IMR-90 (cell line): ENCODE data around the gene ZYG11A.

Experiments used
- BHLHE40 ChIP-seq: fragments of 150-350 bp; IDR thresholded peaks from 2 replicates; pipeline ENCODE4 v1.6.1; 2016; ENCODE audit warnings: mild to moderate bottlenecking, low read depth, low read length
- CEBPB ChIP-seq: IDR thresholded peaks from 2 replicates; pipeline ENCODE4 v1.6.1; 2012; ENCODE audit warnings: low read depth, low read length, improper control_type of control experiment
- FOS ChIP-seq: fragments of 150-350 bp; IDR thresholded peaks from 2 replicates; pipeline ENCODE4 v1.6.1; 2016; ENCODE audit warnings: low read depth, low read length
- MAFK ChIP-seq: IDR thresholded peaks from 2 replicates; pipeline ENCODE4 v1.6.1; 2012; ENCODE audit warnings: low read depth, low read length, improper control_type of control experiment
- MAZ ChIP-seq: IDR thresholded peaks from 2 replicates; pipeline ENCODE4 v1.6.1; 2012; ENCODE audit warnings: low read depth, mild to moderate bottlenecking, low read length, improper control_type of control experiment, moderate library complexity, borderline replicate concordance
- MXI1 ChIP-seq: IDR thresholded peaks from 2 replicates; pipeline ENCODE4 v1.6.1; 2012; ENCODE audit warnings: low read depth, mild to moderate bottlenecking, low read length, moderate library complexity, borderline replicate concordance
- POLR2A ChIP-seq: IDR thresholded peaks from 2 replicates; pipeline ENCODE4 v1.6.1; 2012; ENCODE audit warnings: mild to moderate bottlenecking, low read depth, low read length
- RAD21 ChIP-seq: IDR thresholded peaks from 2 replicates; pipeline ENCODE4 v1.6.1; 2012; ENCODE audit warnings: low read length, improper control_type of control experiment
- RFX5 ChIP-seq: IDR thresholded peaks from 2 replicates; pipeline ENCODE4 v1.8.0; 2012; ENCODE audit warnings: low read depth, mild to moderate bottlenecking, low read length, moderate library complexity
- SMC3 ChIP-seq: fragments of 150-350 bp; IDR thresholded peaks from 2 replicates; pipeline ENCODE4 v1.6.1; 2016; ENCODE audit warnings: low read depth, mild to moderate bottlenecking, antibody characterized with exemption, low read length, moderate library complexity
- TF ChIP-seq, protein P1 (sequence below): conservative IDR thresholded peaks from 2 replicates; pipeline ENCODE4 v1.5.1; 2012; ENCODE audit warnings: mild to moderate bottlenecking, low read depth, low read length, improper control_type of control experiment
- TF ChIP-seq, protein P2 (sequence below): fragments of 150-350 bp; IDR thresholded peaks from 2 replicates; pipeline ENCODE4 v1.6.1; 2016; ENCODE audit warnings: low read depth, mild to moderate bottlenecking, low read length, moderate library complexity, borderline replicate concordance

GRCh38 chr1:52917156-52917555, 74.6 kb downstream of the ZYG11A start:
- TF ChIP-seq, protein P1, sequence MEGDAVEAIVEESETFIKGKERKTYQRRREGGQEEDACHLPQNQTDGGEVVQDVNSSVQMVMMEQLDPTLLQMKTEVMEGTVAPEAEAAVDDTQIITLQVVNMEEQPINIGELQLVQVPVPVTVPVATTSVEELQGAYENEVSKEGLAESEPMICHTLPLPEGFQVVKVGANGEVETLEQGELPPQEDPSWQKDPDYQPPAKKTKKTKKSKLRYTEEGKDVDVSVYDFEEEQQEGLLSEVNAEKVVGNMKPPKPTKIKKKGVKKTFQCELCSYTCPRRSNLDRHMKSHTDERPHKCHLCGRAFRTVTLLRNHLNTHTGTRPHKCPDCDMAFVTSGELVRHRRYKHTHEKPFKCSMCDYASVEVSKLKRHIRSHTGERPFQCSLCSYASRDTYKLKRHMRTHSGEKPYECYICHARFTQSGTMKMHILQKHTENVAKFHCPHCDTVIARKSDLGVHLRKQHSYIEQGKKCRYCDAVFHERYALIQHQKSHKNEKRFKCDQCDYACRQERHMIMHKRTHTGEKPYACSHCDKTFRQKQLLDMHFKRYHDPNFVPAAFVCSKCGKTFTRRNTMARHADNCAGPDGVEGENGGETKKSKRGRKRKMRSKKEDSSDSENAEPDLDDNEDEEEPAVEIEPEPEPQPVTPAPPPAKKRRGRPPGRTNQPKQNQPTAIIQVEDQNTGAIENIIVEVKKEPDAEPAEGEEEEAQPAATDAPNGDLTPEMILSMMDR, result no peak
- TF ChIP-seq BHLHE40 (no peak), RAD21 (no peak), POLR2A (no peak), CEBPB (no peak), SMC3 (no peak), FOS (no peak), MXI1 (no peak), MAZ (no peak), MAFK (no peak), RFX5 (no peak)
- TF ChIP-seq, protein P2, sequence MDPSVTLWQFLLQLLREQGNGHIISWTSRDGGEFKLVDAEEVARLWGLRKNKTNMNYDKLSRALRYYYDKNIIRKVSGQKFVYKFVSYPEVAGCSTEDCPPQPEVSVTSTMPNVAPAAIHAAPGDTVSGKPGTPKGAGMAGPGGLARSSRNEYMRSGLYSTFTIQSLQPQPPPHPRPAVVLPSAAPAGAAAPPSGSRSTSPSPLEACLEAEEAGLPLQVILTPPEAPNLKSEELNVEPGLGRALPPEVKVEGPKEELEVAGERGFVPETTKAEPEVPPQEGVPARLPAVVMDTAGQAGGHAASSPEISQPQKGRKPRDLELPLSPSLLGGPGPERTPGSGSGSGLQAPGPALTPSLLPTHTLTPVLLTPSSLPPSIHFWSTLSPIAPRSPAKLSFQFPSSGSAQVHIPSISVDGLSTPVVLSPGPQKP, result no peak
